Stimulated activated CD8-positive, alpha-beta memory T cell treated with anti-CD3 and anti-CD28 coated beads, Interleukin-15, amount 100 ng/mL, for 1 hour (primary cell): ENCODE measurements around the gene PTPN1.
"Not testable (repeated sequence)": the region's sequence is repeated elsewhere in the genome, so short reads cannot be mapped to it uniquely, and the experiment has no call there.

Source experiments
- DNase-seq: peaks from one replicate; pipeline ENCODE4 v3.0.0-alpha.2; 2020; ENCODE audit warnings: low read depth

PTPN1 gene

GRCh38 chr20:50532221-50532620 lies 22.0 kb downstream of the PTPN1 start:
- DNase-seq: no peak

GRCh38 chr20:50533061-50533460 lies 22.9 kb downstream of the PTPN1 start:
- DNase-seq: no peak

GRCh38 chr20:50533464-50533863 lies 23.3 kb downstream of the PTPN1 start:
- DNase-seq: no peak

GRCh38 chr20:50534567-50534966 lies 24.4 kb downstream of the PTPN1 start:
- no peak for DNase-seq

GRCh38 chr20:50535162-50535561 lies 25.0 kb downstream of the PTPN1 start:
- no peak for DNase-seq

GRCh38 chr20:50536333-50536732 lies 26.1 kb downstream of the PTPN1 start:
- no peak for DNase-seq

- DNase-seq: no peak
These were observed 27.5 kb downstream of the PTPN1 start for GRCh38 chr20:50537546-50538201.

- no peak for DNase-seq
These were observed 28.1 kb downstream of the PTPN1 start for GRCh38 chr20:50538276-50538675.

- not testable (repeated sequence) for DNase-seq
These were observed 29.6 kb downstream of the PTPN1 start for GRCh38 chr20:50539798-50540197.

- no peak for DNase-seq
These were observed 30.7 kb downstream of the PTPN1 start for GRCh38 chr20:50540620-50541605.

GRCh38 chr20:50541606-50542041 lies 31.4 kb downstream of the PTPN1 start:
- DNase-seq: no peak

- no peak for DNase-seq
These were observed 33.1 kb downstream of the PTPN1 start for GRCh38 chr20:50543326-50543725.

- no peak for DNase-seq
These were observed 34.9 kb downstream of the PTPN1 start for GRCh38 chr20:50545126-50545525.

GRCh38 chr20:50546729-50547314 lies 36.6 kb downstream of the PTPN1 start:
- no peak for DNase-seq

- no peak for DNase-seq
These were observed 37.8 kb downstream of the PTPN1 start for GRCh38 chr20:50547964-50548363.

GRCh38 chr20:50548396-50548795 lies 38.2 kb downstream of the PTPN1 start:
- no peak for DNase-seq

- DNase-seq: no peak
These were observed 40.3 kb downstream of the PTPN1 start for GRCh38 chr20:50550531-50550930.

GRCh38 chr20:50551288-50551687 lies 41.1 kb downstream of the PTPN1 start:
- no peak for DNase-seq

GRCh38 chr20:50552979-50553378 lies 42.8 kb downstream of the PTPN1 start:
- no peak for DNase-seq

- DNase-seq: no peak
These were observed 44.8 kb downstream of the PTPN1 start for GRCh38 chr20:50554694-50555579.

- no peak for DNase-seq
These were observed 45.5 kb downstream of the PTPN1 start for GRCh38 chr20:50555662-50556061.
